ENCODE measurements around the gene ANKRD28. TPM values are rescaled to one million over a fixed set of nuclear protein-coding genes. Genes with fewer than 3 reads are reported as not detected.

Gene ANKRD28
- polyA plus RNA-seq, 1 donor, result 28.2 TPM

DNA sequence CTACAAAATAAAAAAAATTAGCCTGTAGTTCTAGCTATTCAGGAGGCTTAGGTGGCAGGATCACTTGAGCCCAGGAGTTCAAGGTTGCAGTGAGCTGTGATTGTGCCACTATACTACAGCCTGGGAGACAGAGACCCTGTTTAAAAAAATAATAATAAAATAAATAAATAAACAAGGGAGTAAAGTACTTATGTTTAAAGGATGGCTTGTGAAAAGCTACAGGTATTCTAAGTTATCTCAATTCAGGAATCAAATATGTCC, 74.2 kb downstream of the ANKRD28 start:
- DNase-seq (ENCODE audit: low read depth), result no peak

DNA sequence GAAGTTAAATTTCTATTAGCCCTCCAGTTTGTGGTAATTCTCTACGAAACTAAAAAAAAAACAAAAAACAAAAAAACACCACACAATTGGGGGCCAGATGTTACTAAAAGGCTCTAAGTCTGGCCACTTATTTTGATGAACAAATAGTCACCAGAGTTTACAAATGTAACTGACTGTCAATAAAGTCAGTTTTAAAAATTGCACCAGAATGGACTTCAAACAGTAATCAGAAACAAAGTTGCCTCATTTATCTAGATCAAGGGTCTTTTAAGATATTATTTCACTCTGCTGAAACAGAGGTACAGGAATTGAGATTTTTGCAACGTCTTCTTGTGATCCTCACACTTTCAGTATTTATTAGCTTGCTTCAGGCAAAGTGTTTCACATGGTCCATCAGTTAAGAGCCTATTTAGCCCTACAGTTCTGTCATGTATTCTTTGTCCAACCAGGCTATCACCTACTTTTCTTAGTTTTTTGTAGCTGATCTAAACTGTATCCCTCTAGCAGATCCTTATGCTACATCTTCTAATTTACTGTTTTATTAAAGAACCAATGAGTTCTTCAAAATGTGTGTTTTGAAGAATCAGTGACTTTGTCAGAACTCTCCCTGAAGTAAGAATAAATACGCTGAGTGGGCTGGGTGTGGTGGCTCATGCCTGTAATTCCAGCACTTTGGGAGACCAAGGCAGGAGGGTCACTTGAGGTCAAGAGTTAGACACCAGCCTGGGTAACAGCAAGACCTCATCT, 74.7 kb downstream of the ANKRD28 start:
- no peak for DNase-seq (ENCODE audit: low read depth)

- DNase-seq (ENCODE audit: low read depth), result no peak
These were observed 81.6 kb downstream of the ANKRD28 start for GRCh38 chr3:15716178-15716577.

DNA sequence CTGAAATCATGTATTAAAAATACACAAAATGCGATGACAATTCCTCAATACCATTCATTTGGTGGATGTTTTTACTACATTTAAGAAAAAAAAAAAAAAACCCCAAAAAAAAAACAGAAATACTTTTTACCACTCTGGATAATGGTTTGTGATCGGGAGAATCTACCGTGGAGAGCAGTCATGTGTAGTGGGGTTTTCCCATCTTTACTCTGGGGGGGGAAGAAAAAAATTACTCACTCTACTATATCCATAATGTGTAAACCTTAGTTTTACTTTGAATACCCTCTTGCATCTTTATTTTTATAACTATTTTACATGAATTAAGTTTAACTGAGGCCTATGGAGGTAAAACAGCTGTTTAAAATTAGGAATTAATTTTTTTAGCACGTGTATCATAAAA, 83.3 kb downstream of the ANKRD28 start:
- no peak for DNase-seq (ENCODE audit: low read depth)

DNA sequence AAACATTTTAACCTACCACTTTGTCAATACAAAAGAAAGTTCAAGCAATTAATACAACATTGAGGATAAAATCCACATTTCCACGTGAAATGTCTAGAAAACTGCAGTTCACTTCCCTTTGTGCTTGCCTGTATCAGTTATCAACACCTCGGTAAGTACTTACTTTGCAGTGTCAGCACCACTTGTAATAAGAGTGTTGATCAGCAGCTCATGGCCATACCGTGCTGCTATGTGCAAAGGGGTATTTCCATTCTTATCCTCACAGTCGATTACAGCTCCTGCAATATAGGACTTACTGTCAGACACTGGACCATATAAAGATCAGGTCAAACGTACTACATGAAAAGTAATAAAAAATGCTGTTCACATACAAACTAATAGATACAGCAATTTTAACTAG, 84.4 kb downstream of the ANKRD28 start:
- no peak for DNase-seq (ENCODE audit: low read depth)

- no peak for DNase-seq (ENCODE audit: low read depth)
These were observed 86.5 kb downstream of the ANKRD28 start for GRCh38 chr3:15711281-15711680.

- no peak for DNase-seq (ENCODE audit: low read depth)
These were observed 88.7 kb downstream of the ANKRD28 start for GRCh38 chr3:15708882-15709677.

- DNase-seq (ENCODE audit: low read depth), result no peak
These were observed 90.0 kb downstream of the ANKRD28 start for GRCh38 chr3:15707779-15708178.

DNA sequence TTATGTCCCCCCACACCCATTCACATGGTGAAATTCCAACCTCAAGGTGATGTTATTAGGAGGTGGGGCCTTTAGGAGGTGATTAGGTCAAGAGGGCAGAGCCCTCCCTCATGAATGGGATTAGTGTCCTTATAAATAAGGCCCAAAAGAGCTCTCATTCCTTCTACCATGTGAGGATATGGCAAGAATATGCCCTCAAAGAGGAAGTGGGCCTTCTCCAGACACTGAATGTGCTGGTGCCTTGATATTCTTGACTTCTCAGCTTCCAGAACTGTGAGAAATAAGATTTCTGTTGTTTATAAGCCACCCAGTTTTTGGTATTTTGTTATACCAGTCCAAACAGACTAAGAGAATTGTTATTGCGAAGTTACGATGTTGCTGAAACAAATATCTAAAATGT, 94.4 kb downstream of the ANKRD28 start:
- no peak for DNase-seq (ENCODE audit: low read depth)

DNA sequence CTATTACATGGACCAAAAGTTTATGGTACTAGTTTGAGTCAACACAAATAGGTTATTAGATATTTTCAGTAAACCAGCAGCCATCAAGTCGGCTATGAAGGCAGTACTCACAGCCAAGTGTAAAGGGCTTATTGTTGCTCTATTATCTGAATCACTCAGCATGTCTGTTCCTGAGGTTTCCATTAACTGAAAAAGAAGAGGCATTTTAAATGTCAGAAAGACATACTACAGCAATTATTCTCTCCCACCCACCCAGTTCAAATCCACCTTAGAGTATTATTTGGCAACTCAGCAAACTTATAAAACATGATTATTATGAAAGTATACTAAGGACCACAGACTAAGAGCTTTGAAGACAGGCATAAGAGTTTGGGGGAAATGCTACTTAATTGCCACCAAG, 103.2 kb downstream of the ANKRD28 start:
- DNase-seq (ENCODE audit: low read depth), result no peak

DNA sequence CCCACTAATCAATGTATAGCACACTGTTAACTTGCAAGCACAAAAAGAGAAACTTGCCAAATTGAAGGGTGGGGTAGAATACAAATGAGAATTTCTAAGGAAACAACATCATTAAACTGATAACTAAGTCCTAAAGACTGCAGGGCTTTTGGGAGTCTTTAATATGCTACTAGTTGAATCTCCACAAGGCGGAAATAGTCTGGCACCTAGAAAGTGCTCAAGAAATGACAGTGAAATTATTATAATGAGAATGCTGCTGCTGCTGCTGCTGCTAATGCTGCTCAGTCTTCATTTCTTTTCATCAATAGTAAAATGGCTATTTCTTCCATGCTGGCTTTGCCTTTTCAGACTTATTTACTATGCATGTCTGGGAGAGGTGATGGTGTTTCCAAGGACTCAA, 104.4 kb downstream of the ANKRD28 start:
- no peak for DNase-seq (ENCODE audit: low read depth)

GRCh38 chr3:15690748-15691147, 107.0 kb downstream of the ANKRD28 start:
- no peak for DNase-seq (ENCODE audit: low read depth)

DNA sequence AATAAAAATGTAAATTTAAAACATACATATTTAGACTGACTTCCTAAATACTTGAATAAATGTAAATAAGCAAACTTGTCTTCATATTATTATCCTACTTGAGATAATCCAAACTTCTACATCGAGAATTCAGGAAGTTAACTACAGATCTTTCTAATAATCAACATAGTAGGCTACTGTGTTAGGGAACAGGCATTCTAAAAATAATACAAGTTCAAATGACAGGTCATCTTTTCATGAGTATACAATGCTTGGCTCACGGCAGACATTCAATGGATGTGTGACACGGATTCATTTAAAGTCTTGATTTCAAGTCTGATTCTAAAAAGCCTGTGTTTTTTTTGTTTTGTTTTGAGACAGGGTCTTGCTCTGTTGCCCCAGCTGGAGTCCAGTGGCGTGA, 107.5 kb downstream of the ANKRD28 start:
- no peak for DNase-seq (ENCODE audit: low read depth)

- DNase-seq (ENCODE audit: low read depth), result no peak
These were observed 111.9 kb downstream of the ANKRD28 start for GRCh38 chr3:15685927-15686326.

DNA sequence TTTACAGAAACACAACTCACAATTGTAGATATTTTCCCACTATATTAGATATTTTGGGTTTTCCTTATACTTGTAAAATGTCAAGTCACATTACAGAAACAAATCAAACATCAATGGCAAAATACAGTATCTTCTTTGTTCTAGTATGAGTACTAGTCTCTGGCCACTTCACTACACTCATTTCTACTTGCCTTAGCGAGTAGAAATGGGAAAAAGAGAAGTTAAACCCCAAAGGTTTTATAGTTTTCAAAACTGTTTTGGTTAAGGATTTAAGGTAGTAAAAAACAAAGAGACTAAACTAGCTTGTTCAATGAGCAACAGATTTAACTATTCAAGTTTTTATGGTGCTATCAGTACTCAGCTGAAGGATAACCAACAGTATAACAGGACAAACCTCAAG, 114.5 kb downstream of the ANKRD28 start:
- DNase-seq (ENCODE audit: low read depth), result no peak

- DNase-seq (ENCODE audit: low read depth), result peak; percentile 32
These were observed 115.1 kb downstream of the ANKRD28 start for GRCh38 chr3:15682561-15683185.

GRCh38 chr3:15681668-15682067, 116.1 kb downstream of the ANKRD28 start:
- DNase-seq (ENCODE audit: low read depth), result no peak

GRCh38 chr3:15679306-15679705, 118.5 kb downstream of the ANKRD28 start:
- DNase-seq (ENCODE audit: low read depth), result no peak

DNA sequence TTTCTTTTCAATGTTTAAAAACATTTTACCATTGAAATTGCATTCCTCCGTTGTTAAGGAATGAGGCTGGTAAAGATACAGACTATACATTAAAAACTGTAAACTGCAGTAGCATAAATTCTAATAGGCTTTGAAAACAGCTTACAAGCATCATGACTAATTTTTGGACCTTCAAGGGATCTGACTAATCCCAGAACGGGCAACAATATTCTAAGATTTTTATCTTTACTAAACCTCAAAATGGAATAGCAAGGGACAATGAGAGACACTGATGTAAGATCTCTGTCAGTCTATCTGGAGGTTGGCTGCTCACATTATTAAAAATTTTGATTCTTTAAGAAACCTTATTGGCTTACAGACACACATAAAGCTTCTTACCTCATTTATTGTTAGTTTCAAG, 121.5 kb downstream of the ANKRD28 start:
- DNase-seq (ENCODE audit: low read depth), result no peak

DNA sequence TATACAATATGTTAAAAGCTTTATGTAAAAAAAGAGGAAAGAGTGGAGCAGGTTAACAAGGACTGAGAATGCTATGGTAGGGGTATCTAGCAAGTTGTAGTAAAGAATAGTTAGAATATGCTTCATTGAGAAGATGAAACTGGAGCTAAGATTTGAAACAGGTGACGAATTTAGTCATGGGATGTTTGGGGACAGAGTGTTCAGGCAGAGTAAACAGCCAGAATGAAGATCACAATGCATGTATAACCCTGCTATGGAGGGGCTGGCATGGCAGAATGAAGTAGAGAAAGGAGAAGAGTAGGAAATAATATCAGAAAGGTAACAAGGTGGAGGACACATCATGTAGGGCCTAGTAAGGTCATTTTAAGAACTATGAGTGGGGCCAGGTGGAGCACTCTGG, 124.2 kb downstream of the ANKRD28 start:
- DNase-seq (ENCODE audit: low read depth), result no peak

DNA sequence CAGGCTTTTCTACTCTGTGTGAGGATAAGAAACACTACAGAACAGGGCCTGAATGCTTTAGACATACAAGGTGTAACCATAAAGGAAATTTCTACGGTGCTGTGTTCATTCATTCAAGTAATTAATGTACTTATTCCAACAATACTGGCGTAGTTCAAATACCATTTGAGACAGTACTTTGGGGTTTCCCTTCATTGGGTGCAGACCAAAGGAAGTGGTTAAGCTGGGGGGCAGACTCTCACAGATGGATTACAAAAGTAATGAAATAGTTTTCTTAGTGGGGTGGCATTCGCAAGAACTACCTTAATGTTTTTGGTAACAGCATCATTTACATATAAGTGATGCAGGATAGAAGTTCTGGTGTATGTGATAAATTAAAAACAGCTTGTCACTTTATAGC, 130.3 kb downstream of the ANKRD28 start:
- DNase-seq (ENCODE audit: low read depth), result no peak

DNA sequence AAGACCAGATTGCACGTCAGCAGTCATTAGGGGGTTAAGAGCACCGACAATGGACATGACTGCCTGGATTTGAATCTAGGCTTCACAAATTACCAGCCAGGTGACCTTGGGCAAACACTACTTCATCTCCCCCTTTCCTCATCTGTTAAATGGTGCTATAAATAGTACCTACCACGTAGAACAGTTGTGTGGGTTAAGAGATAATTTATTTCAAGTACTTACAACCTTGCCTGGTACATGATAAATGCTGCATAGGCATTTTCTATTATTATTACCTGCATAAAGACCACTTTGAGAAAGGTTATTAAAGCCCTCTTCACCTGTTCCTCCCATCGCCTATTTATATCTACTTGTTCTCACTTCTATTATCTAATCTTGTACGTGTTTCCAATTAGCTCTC, 131.5 kb downstream of the ANKRD28 start:
- no peak for DNase-seq (ENCODE audit: low read depth)

DNA sequence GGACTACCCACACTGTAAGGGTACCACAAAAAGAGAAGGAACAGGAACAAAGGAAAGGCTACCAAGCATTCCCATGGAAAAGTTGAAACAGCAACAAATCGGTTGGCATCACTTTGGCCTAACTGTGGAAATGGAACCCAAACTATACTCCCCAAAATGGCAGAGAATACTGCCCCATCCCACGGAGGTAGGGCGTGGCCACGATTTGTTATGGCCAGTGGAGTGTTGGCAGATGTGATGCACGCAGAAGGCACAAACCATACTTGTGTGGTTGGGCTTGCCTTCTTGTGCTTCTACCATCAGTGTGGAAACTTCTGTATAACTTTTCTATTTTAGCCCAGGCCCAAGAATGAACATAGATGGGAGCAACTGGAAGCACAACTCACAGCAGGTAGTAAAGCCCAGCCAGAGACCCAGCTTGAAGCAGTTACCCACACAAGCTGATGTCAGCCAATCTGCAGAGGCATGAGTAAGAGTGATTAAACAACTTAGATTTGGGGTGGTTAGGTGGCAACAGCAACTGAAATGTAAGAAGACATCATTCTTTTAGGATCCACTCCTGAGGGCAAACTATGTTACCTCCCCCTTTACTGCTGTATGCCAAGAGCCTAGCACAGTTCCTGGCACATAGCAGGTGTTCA, 132.1 kb downstream of the ANKRD28 start:
- no peak for DNase-seq (ENCODE audit: low read depth)
